Loucy (cell line): ENCODE data around the gene ITGA8.

ENCODE experiments used
- H2AFZ ChIP-seq: fragments of 200-600 bp; sonication (generic); 2 replicates; pipeline ENCODE4 v1.6.0; 2016; ENCODE audit warnings: antibody characterized with exemption, mild to moderate bottlenecking, low read length, moderate library complexity
- H3F3A ChIP-seq: fragments of 200-600 bp; 2 replicates; pipeline ENCODE4 v1.6.0; 2016; ENCODE audit warnings: antibody characterized with exemption, low read depth, mild to moderate bottlenecking
- H3K27me3 ChIP-seq: fragments of 200-600 bp; sonication (generic); 2 replicates; pipeline ENCODE4 v1.6.1; 2014; ENCODE audit warnings: low read length, mild to moderate bottlenecking; ENCODE audit not compliant: insufficient read depth, poor library complexity, severe bottlenecking
- H3K36me3 ChIP-seq: fragments of 200-600 bp; sonication (generic); 2 replicates; pipeline ENCODE4 v1.6.1; 2016; ENCODE audit warnings: low read length; ENCODE audit not compliant: insufficient read depth
- H3K4me1 ChIP-seq: fragments of 200-600 bp; sonication (generic); 2 replicates; pipeline ENCODE4 v1.5.1; 2014; ENCODE audit warnings: low read length, mild to moderate bottlenecking; ENCODE audit not compliant: insufficient read depth, poor library complexity, severe bottlenecking
- H3K4me2 ChIP-seq: fragments of 200-600 bp; sonication (generic); 2 replicates; pipeline ENCODE4 v1.6.0; 2014; ENCODE audit warnings: antibody characterized with exemption, low read length, low read depth, mild to moderate bottlenecking; ENCODE audit not compliant: poor library complexity, severe bottlenecking
- H3K4me3 ChIP-seq: fragments of 200-600 bp; sonication (generic); 2 replicates; pipeline ENCODE4 v1.5.1; 2014; ENCODE audit warnings: low read length, mild to moderate bottlenecking, mixed read lengths; ENCODE audit not compliant: poor library complexity, severe bottlenecking
- H3K79me2 ChIP-seq: fragments of 200-600 bp; sonication (generic); 2 replicates; pipeline ENCODE4 v1.6.1; 2014; ENCODE audit warnings: low read length; ENCODE audit not compliant: insufficient read depth
- H3K9ac ChIP-seq: fragments of 200-600 bp; sonication (generic); 2 replicates; pipeline ENCODE4 v1.6.0; 2014; ENCODE audit warnings: mild to moderate bottlenecking, low read depth, low read length, moderate library complexity; ENCODE audit not compliant: poor library complexity, severe bottlenecking
- H3K9me2 ChIP-seq: fragments of 200-600 bp; sonication (generic); replicated peaks from 2 replicates; pipeline ENCODE4 v1.6.1; 2016; ENCODE audit warnings: low read depth, low read length, mixed read lengths
- H3K9me3 ChIP-seq: fragments of 200-600 bp; sonication (generic); 2 replicates; pipeline ENCODE4 v1.6.1; 2014; ENCODE audit warnings: mild to moderate bottlenecking, antibody characterized with exemption, low read length, low read depth; ENCODE audit not compliant: insufficient read depth
- H4K20me1 ChIP-seq: fragments of 200-600 bp; sonication (generic); 2 replicates; pipeline ENCODE4 v1.6.0; 2014; ENCODE audit warnings: antibody characterized with exemption, low read length, mild to moderate bottlenecking; ENCODE audit not compliant: insufficient read depth, poor library complexity, severe bottlenecking
- CTCF ChIP-seq: fragments of 200-600 bp; sonication (generic); conservative IDR thresholded peaks from 2 replicates; pipeline ENCODE4 v1.5.1; 2014; ENCODE audit warnings: mild to moderate bottlenecking, antibody characterized with exemption, low read length
- EZH2phosphoT487 ChIP-seq: fragments of 200-600 bp; IDR thresholded peaks from 2 replicates; pipeline ENCODE4 v1.6.1; 2018; ENCODE audit warnings: antibody characterized with exemption, mild to moderate bottlenecking, moderate library complexity, borderline replicate concordance

The ITGA8 gene

GRCh38 chr10:15601819-15602218 is 117.9 kb downstream of the ITGA8 start:
- Histone ChIP-seq H4K20me1 (no peaks in the 10 kb centered on the region), H3K9ac (no peak overlapping the region), H3F3A (no peaks in the 10 kb centered on the region), H3K4me1 (no peaks in the 10 kb centered on the region), H3K27me3 (no peaks in the 10 kb centered on the region), H3K9me3 (no peaks in the 10 kb centered on the region), H3K4me2 (no peak overlapping the region), H2AFZ (no peak overlapping the region), H3K79me2 (no peaks in the 10 kb centered on the region), H3K9me2 (no peaks in the 10 kb centered on the region), H3K36me3 (no peaks in the 10 kb centered on the region), H3K4me3 (no peak overlapping the region)
- TF ChIP-seq EZH2phosphoT487, result no peak

GRCh38 chr10:15595260-15595659 is 124.5 kb downstream of the ITGA8 start:
- no peaks in the 10 kb centered on the region for H3K9me3 ChIP-seq
- TF ChIP-seq EZH2phosphoT487 (no peak), CTCF (no peak)
- H3K27me3 ChIP-seq, result no peaks in the 10 kb centered on the region
- no peaks in the 10 kb centered on the region for H3K36me3 ChIP-seq
- H3K4me3 ChIP-seq, result no peak overlapping the region
- no peaks in the 10 kb centered on the region for H3K79me2 ChIP-seq
- H3K4me2 ChIP-seq, result no peak overlapping the region
- H3K9ac ChIP-seq, result no peak overlapping the region
- H3K4me1 ChIP-seq, result no peaks in the 10 kb centered on the region
- H4K20me1 ChIP-seq, result no peaks in the 10 kb centered on the region
- H2AFZ ChIP-seq, result no peak overlapping the region
- H3K9me2 ChIP-seq, result no peaks in the 10 kb centered on the region
- no peaks in the 10 kb centered on the region for H3F3A ChIP-seq

GRCh38 chr10:15591937-15592336 is 127.8 kb downstream of the ITGA8 start:
- no peaks in the 10 kb centered on the region for H3K27me3 ChIP-seq
- no peaks in the 10 kb centered on the region for H3K36me3 ChIP-seq

More at GRCh38 chr10:15591937-15592336, 127.8 kb downstream of the ITGA8 start:
- H4K20me1 ChIP-seq, result no peaks in the 10 kb centered on the region
- no peaks in the 10 kb centered on the region for H3F3A ChIP-seq
- H3K4me2 ChIP-seq, result no peak overlapping the region
- no peaks in the 10 kb centered on the region for H3K9me3 ChIP-seq
- H3K9me2 ChIP-seq, result no peaks in the 10 kb centered on the region
- no peak overlapping the region for H2AFZ ChIP-seq
- H3K4me1 ChIP-seq, result no peaks in the 10 kb centered on the region
- no peaks in the 10 kb centered on the region for H3K79me2 ChIP-seq
- TF ChIP-seq EZH2phosphoT487, result no peak
- TF ChIP-seq CTCF, result no peak
- no peak overlapping the region for H3K4me3 ChIP-seq
- no peak overlapping the region for H3K9ac ChIP-seq
